ENCODE results near the gene CTU2.

Gene CTU2

GRCh38 chr16:88697831-88698615, 8.3 kb upstream of the CTU2 start:
- no peak for DNase-seq

GRCh38 chr16:88698646-88699045, 7.7 kb upstream of the CTU2 start:
- DNase-seq: no peak

GRCh38 chr16:88699180-88699579, 7.1 kb upstream of the CTU2 start:
- no peak for DNase-seq

- DNase-seq: no peak
These were observed 6.0 kb upstream of the CTU2 start for GRCh38 chr16:88700322-88700635.

GRCh38 chr16:88700636-88701482, 5.4 kb upstream of the CTU2 start:
- DNase-seq: peak; percentile 98

GRCh38 chr16:88701581-88702370, 4.5 kb upstream of the CTU2 start:
- no peak for DNase-seq

GRCh38 chr16:88702371-88703210, 3.7 kb upstream of the CTU2 start:
- DNase-seq: peak; percentile 66

GRCh38 chr16:88703486-88704309, 2.6 kb upstream of the CTU2 start:
- peak; percentile 95 for DNase-seq

GRCh38 chr16:88705076-88705684, 1.1 kb upstream of the CTU2 start:
- peak; percentile 56 for DNase-seq

- no peak for DNase-seq
These were observed 488 bp upstream of the CTU2 start for GRCh38 chr16:88705801-88706228.

- no peak for DNase-seq
These were observed 893 bp downstream of the CTU2 start for GRCh38 chr16:88706965-88707826.

- DNase-seq: no peak
These were observed 4.3 kb downstream of the CTU2 start for GRCh38 chr16:88710556-88710955.

- no peak for DNase-seq
These were observed 5.5 kb downstream of the CTU2 start for GRCh38 chr16:88711750-88712340.

GRCh38 chr16:88712362-88712979, 6.2 kb downstream of the CTU2 start:
- DNase-seq: no peak

GRCh38 chr16:88713054-88713453, 6.8 kb downstream of the CTU2 start:
- DNase-seq: no peak

GRCh38 chr16:88713568-88714419, 7.5 kb downstream of the CTU2 start:
- no peak for DNase-seq

- no peak for DNase-seq
These were observed 8.4 kb downstream of the CTU2 start for GRCh38 chr16:88714420-88715302.

Measured in hematopoietic multipotent progenitor cell treated with erythropoietin and hydrocortisone succinate and interleukin-3 and kit ligand, for 4 days (in vitro differentiated cells).